ENCODE data around the gene CTCF. TPM values are rescaled to one million over a fixed set of nuclear protein-coding genes. Genes with fewer than 3 reads are reported as not detected.
A peak's percentile ranks its signal among the peaks of the same experiment; 100 is the strongest.

CTCF gene
- total and polyA plus RNA-seq, 2 experiments from 2014 or later: 64.5 to 72.3 TPM

DNA sequence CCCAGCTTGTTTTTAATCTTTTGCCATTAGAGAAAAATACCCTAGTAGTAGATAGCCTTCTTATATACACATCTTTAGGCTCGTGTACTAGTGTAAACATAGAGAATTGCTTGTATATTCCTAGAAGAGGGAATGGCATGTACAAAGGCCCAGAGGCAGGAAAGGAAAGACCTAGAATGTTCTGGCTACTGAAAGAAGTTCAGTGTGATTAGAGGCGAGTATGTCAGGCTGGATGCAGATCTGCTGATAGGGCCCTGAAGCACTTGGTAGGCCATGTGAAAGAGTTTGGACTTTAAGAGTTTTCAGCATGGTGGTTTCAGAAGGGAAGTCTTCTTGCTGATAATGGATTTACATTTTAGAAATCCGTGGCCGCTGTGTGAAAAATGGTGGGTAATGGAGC, 17.4 kb downstream of the CTCF start:
- Histone ChIP-seq H3K27ac (ENCODE audit: low read depth) (no peak overlapping the region), H3F3A (replicated peaks; ENCODE audit: low read depth) (0 out of 2 replicates have a peak, but pooled peaks cover 4% of the 10 kb centered on the region), H2AFZ (no peak overlapping the region), H3K27me3 (ENCODE audit: insufficient read depth) (no peaks in the 10 kb centered on the region), H3K4me1 (ENCODE audit: insufficient read depth) (no peaks in the 10 kb centered on the region), H4K20me1 (replicated peaks; ENCODE audit: insufficient read depth) (peaks cover 14% of the 10 kb centered on the region), H3K9me2 (ENCODE audit: insufficient read depth) (no peaks in the 10 kb centered on the region), H3K4me3 (no peak overlapping the region), H3K4me2 (no peak overlapping the region), H3K36me3 (ENCODE audit: insufficient read depth) (peaks cover 18% of the 10 kb centered on the region), H3K79me2 (replicated peaks; ENCODE audit: insufficient read depth) (peaks cover 98% of the 10 kb centered on the region)
- Mint-ChIP-seq H3K36me3 (ENCODE audit: low read depth) (peaks cover 39% of the 10 kb centered on the region), H3K9me3 (no peaks in the 10 kb centered on the region; the same call in 2 of the 3 replicates), H3K4me1 (no peaks in the 10 kb centered on the region), H3K27me3 (ENCODE audit: insufficient read depth, low read depth, poor library complexity) (peaks cover 3% of the 10 kb centered on the region), H3K27ac (no peak overlapping the region), H3K4me3 (no peak overlapping the region)
- DNase-seq (ENCODE audit: low spot score) (no peak), ATAC-seq (no peak)
- no peak for TF ChIP-seq JUNB (IDR thresholded peaks at IDR 0.05; ENCODE audit: unreplicated experiment)
- no peak for TF ChIP-seq STAT1 (IDR thresholded peaks at IDR 0.05; ENCODE audit: unreplicated experiment)

DNA sequence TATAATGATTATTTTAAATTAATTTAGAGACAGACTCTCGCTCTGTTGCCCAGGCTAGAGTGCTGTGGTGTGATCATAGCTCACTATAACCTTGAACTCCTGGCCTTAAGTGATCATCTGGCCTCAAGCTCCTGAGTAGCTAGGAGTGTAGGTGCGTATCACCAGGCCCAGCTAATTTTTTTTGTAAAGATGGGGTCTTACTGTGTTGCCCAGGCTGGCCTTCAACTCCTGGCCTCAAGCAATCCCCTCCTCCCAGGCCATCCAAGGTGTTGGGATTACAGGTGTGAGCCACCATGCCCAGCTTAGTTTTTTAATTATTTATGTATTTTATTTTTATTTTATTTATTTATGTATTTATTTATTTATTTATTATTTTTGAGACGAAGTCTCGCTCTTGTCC, 17.9 kb downstream of the CTCF start:
- H3K27ac Mint-ChIP-seq: no peak overlapping the region
- peaks cover 34% of the 10 kb centered on the region for H3K36me3 Mint-ChIP-seq (ENCODE audit: low read depth)
- H3K9me3 Mint-ChIP-seq: no peaks in the 10 kb centered on the region; the same call in 2 of the 3 replicates
- Histone ChIP-seq H3K27me3 (ENCODE audit: insufficient read depth) (no peaks in the 10 kb centered on the region), H3K36me3 (ENCODE audit: insufficient read depth) (peaks cover 13% of the 10 kb centered on the region; the same call in 1 of the 2 replicates), H3K27ac (ENCODE audit: low read depth) (no peak overlapping the region), H3F3A (replicated peaks; ENCODE audit: low read depth) (0 out of 2 replicates have a peak, but pooled peaks cover 4% of the 10 kb centered on the region), H3K79me2 (replicated peaks; ENCODE audit: insufficient read depth) (peaks cover 98% of the 10 kb centered on the region), H4K20me1 (replicated peaks; ENCODE audit: insufficient read depth) (peaks cover 14% of the 10 kb centered on the region), H3K4me3 (no peak overlapping the region), H3K4me1 (ENCODE audit: insufficient read depth) (no peaks in the 10 kb centered on the region), H3K9me2 (ENCODE audit: insufficient read depth) (no peaks in the 10 kb centered on the region), H3K4me2 (no peak overlapping the region), H2AFZ (no peak overlapping the region)
- ATAC-seq (no peak), DNase-seq (ENCODE audit: low spot score) (no peak)
- H3K27me3 Mint-ChIP-seq (ENCODE audit: insufficient read depth, low read depth, poor library complexity): peaks cover 3% of the 10 kb centered on the region
- no peak overlapping the region for H3K4me3 Mint-ChIP-seq
- H3K4me1 Mint-ChIP-seq: no peaks in the 10 kb centered on the region
- no peak for TF ChIP-seq EZH2phosphoT487 (IDR thresholded peaks at IDR 0.05; ENCODE audit: unreplicated experiment)
- no peak for TF ChIP-seq ZNF114 (CRISPR knock-in tag; IDR thresholded peaks at IDR 0.05)

DNA sequence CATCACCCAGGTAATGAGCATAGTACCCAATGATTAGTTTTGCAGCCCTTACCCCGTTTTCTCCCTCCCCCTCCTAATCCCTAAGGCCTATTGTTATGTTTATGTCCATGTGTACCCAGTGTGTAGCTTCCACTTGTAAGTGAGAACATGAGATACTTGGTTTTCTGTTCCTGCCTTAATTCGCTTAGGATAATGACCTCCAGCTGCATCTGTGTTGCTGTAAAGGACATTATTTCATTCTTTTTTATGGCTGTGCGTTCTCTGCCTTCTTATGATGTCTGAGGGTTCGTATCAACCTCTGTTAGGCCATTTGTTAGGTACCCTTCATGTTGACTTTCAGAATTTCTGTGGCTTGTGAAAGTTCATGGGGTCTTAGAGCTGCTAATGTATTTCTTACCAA, 31.0 kb downstream of the CTCF start:
- peak overlapping the region; percentile 76 for H3K27ac Mint-ChIP-seq
- peaks cover 58% of the 10 kb centered on the region for H3K79me2 ChIP-seq (replicated peaks; ENCODE audit: insufficient read depth)
- H3K27me3 ChIP-seq (ENCODE audit: insufficient read depth): no peaks in the 10 kb centered on the region
- TF ChIP-seq ZNF114 (CRISPR knock-in tag; IDR thresholded peaks at IDR 0.05) (no peak), NANOG (IDR thresholded peaks at IDR 0.05; ENCODE audit: borderline replicate concordance) (no peak), ZNF331 (CRISPR knock-in tag; IDR thresholded peaks at IDR 0.05; ENCODE audit: low read depth) (no peak)
- TF ChIP-seq, protein P1, sequence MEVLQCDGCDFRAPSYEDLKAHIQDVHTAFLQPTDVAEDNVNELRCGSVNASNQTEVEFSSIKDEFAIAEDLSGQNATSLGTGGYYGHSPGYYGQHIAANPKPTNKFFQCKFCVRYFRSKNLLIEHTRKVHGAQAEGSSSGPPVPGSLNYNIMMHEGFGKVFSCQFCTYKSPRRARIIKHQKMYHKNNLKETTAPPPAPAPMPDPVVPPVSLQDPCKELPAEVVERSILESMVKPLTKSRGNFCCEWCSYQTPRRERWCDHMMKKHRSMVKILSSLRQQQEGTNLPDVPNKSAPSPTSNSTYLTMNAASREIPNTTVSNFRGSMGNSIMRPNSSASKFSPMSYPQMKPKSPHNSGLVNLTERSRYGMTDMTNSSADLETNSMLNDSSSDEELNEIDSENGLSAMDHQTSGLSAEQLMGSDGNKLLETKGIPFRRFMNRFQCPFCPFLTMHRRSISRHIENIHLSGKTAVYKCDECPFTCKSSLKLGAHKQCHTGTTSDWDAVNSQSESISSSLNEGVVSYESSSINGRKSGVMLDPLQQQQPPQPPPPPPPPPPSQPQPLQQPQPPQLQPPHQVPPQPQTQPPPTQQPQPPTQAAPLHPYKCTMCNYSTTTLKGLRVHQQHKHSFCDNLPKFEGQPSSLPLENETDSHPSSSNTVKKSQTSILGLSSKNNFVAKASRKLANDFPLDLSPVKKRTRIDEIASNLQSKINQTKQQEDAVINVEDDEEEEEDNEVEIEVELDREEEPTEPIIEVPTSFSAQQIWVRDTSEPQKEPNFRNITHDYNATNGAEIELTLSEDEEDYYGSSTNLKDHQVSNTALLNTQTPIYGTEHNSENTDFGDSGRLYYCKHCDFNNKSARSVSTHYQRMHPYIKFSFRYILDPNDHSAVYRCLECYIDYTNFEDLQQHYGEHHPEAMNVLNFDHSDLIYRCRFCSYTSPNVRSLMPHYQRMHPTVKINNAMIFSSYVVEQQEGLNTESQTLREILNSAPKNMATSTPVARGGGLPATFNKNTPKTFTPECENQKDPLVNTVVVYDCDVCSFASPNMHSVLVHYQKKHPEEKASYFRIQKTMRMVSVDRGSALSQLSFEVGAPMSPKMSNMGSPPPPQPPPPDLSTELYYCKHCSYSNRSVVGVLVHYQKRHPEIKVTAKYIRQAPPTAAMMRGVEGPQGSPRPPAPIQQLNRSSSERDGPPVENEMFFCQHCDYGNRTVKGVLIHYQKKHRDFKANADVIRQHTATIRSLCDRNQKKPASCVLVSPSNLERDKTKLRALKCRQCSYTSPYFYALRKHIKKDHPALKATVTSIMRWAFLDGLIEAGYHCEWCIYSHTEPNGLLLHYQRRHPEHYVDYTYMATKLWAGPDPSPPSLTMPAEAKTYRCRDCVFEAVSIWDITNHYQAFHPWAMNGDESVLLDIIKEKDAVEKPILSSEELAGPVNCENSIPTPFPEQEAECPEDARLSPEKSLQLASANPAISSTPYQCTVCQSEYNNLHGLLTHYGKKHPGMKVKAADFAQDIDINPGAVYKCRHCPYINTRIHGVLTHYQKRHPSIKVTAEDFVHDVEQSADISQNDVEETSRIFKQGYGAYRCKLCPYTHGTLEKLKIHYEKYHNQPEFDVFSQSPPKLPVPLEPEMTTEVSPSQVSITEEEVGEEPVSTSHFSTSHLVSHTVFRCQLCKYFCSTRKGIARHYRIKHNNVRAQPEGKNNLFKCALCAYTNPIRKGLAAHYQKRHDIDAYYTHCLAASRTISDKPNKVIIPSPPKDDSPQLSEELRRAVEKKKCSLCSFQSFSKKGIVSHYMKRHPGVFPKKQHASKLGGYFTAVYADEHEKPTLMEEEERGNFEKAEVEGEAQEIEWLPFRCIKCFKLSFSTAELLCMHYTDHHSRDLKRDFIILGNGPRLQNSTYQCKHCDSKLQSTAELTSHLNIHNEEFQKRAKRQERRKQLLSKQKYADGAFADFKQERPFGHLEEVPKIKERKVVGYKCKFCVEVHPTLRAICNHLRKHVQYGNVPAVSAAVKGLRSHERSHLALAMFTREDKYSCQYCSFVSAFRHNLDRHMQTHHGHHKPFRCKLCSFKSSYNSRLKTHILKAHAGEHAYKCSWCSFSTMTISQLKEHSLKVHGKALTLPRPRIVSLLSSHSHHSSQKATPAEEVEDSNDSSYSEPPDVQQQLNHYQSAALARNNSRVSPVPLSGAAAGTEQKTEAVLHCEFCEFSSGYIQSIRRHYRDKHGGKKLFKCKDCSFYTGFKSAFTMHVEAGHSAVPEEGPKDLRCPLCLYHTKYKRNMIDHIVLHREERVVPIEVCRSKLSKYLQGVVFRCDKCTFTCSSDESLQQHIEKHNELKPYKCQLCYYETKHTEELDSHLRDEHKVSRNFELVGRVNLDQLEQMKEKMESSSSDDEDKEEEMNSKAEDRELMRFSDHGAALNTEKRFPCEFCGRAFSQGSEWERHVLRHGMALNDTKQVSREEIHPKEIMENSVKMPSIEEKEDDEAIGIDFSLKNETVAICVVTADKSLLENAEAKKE (CRISPR knock-in tag; IDR thresholded peaks at IDR 0.05): no peak
- TF ChIP-seq, protein P2, sequence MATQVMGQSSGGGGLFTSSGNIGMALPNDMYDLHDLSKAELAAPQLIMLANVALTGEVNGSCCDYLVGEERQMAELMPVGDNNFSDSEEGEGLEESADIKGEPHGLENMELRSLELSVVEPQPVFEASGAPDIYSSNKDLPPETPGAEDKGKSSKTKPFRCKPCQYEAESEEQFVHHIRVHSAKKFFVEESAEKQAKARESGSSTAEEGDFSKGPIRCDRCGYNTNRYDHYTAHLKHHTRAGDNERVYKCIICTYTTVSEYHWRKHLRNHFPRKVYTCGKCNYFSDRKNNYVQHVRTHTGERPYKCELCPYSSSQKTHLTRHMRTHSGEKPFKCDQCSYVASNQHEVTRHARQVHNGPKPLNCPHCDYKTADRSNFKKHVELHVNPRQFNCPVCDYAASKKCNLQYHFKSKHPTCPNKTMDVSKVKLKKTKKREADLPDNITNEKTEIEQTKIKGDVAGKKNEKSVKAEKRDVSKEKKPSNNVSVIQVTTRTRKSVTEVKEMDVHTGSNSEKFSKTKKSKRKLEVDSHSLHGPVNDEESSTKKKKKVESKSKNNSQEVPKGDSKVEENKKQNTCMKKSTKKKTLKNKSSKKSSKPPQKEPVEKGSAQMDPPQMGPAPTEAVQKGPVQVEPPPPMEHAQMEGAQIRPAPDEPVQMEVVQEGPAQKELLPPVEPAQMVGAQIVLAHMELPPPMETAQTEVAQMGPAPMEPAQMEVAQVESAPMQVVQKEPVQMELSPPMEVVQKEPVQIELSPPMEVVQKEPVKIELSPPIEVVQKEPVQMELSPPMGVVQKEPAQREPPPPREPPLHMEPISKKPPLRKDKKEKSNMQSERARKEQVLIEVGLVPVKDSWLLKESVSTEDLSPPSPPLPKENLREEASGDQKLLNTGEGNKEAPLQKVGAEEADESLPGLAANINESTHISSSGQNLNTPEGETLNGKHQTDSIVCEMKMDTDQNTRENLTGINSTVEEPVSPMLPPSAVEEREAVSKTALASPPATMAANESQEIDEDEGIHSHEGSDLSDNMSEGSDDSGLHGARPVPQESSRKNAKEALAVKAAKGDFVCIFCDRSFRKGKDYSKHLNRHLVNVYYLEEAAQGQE (IDR thresholded peaks at IDR 0.05; ENCODE audit: unreplicated experiment): no peak

More for the DNA sequence above, 31.0 kb downstream of the CTCF start:
- H3K4me1 ChIP-seq (ENCODE audit: insufficient read depth): peaks cover 61% of the 10 kb centered on the region
- no peaks in the 10 kb centered on the region for H4K20me1 ChIP-seq (replicated peaks; ENCODE audit: insufficient read depth)
- H3K4me3 Mint-ChIP-seq: peak overlapping the region; percentile 59
- no peaks in the 10 kb centered on the region for H3K36me3 ChIP-seq (ENCODE audit: insufficient read depth)
- no peaks in the 10 kb centered on the region for H3K9me3 Mint-ChIP-seq
- H3K9me2 ChIP-seq (ENCODE audit: insufficient read depth): no peaks in the 10 kb centered on the region
- H3K27me3 Mint-ChIP-seq (ENCODE audit: insufficient read depth, low read depth, poor library complexity): peaks cover 5% of the 10 kb centered on the region
- peak overlapping the region; percentile 70 for H3K4me2 ChIP-seq
- peak overlapping the region; percentile 48 for H3K4me3 ChIP-seq
- H3K27ac ChIP-seq (ENCODE audit: low read depth): peak overlapping the region; percentile 91
- DNase-seq (ENCODE audit: low spot score): peak; percentile 44
- H3K4me1 Mint-ChIP-seq: peaks cover 48% of the 10 kb centered on the region
- H3F3A ChIP-seq (replicated peaks; ENCODE audit: low read depth): peaks cover 12% of the 10 kb centered on the region
- peak; percentile 35 for ATAC-seq
- H2AFZ ChIP-seq: no peak overlapping the region
- H3K36me3 Mint-ChIP-seq (ENCODE audit: low read depth): peaks cover 17% of the 10 kb centered on the region; the same call in 1 of the 3 replicates
